PC-3 (cell line): Measurements from ENCODE around the gene S100A14. TPM values are rescaled to one million over a fixed set of nuclear protein-coding genes. Genes with fewer than 3 reads are reported as not detected.

Experiments used
- ATAC-seq: fragments of 200-7000 bp; cut with Tn5 transposase; 2 replicates; pipeline ENCODE4 v1.9.1; 2020; ENCODE audit warnings: mild to moderate bottlenecking, moderate library complexity
- BruUV-seq: library from RNA; stranded (reverse); fragments of 400-500 nt; replicated peaks from 2 replicates; lab custom pipeline; 2021; lab: Mats Ljungman, UMichigan
- CTCF ChIA-PET: fragments of 300-600 bp; sonication (Branson Sonifier 250); formaldehyde crosslinking; loops from one replicate; lab custom pipeline; 2022; ENCODE audit warnings: antibody characterized with exemption; lab: Charles Lee
- POLR2A ChIA-PET: fragments of 300-600 bp; sonication (Branson Sonifier 250); formaldehyde crosslinking; loops from one replicate; lab custom pipeline; 2022; ENCODE audit warnings: antibody characterized with exemption; ENCODE audit not compliant: unreplicated experiment; lab: Charles Lee
- DNase-seq: peaks from one replicate; pipeline ENCODE4 v3.0.0-alpha.2; 2015
- H2AFZ ChIP-seq: fragments of 300-600 bp; sonication (generic); 2 replicates; pipeline ENCODE4 v1.6.0; 2016; ENCODE audit warnings: antibody characterized with exemption, low read length
- H3F3A ChIP-seq: fragments of 300-600 bp; sonication (generic); one replicate; pipeline ENCODE4 v1.6.0; 2017; ENCODE audit warnings: antibody characterized with exemption, low read length, control low read depth, mild to moderate bottlenecking; ENCODE audit not compliant: unreplicated experiment
- H3K27ac ChIP-seq: fragments of 300-600 bp; sonication (generic); 2 replicates; pipeline ENCODE4 v1.5.1; 2016; ENCODE audit warnings: mild to moderate bottlenecking, low read length
- H3K27me3 ChIP-seq: fragments of 300-600 bp; sonication (generic); 2 replicates; pipeline ENCODE4 v1.6.1; 2016; ENCODE audit warnings: low read length, mixed read lengths
- H3K36me3 ChIP-seq: fragments of 300-600 bp; sonication (generic); 2 replicates; pipeline ENCODE4 v1.6.1; 2016; ENCODE audit warnings: low read depth, mixed run types, low read length, mixed read lengths
- H3K4me1 ChIP-seq: fragments of 300-600 bp; sonication (generic); 2 replicates; pipeline ENCODE4 v1.5.1; 2016; ENCODE audit warnings: low read length; ENCODE audit not compliant: insufficient read depth
- H3K4me2 ChIP-seq: fragments of 300-600 bp; sonication (generic); 2 replicates; pipeline ENCODE4 v1.6.0; 2016; ENCODE audit warnings: low read length
- H3K4me3 ChIP-seq: fragments of 300-600 bp; sonication (generic); 2 replicates; pipeline ENCODE4 v1.5.1; 2016; ENCODE audit warnings: mild to moderate bottlenecking, low read length, mixed read lengths
- H3K79me2 ChIP-seq: fragments of 300-600 bp; sonication (generic); 2 replicates; pipeline ENCODE4 v1.6.1; 2017; ENCODE audit warnings: low read length, mixed read lengths
- H3K9ac ChIP-seq: fragments of 300-600 bp; sonication (generic); 2 replicates; pipeline ENCODE4 v1.6.0; 2016; ENCODE audit warnings: mild to moderate bottlenecking, low read length
- H3K9me2 ChIP-seq: fragments of 300-600 bp; sonication (generic); replicated peaks from 2 replicates; pipeline ENCODE4 v1.6.1; 2016; ENCODE audit warnings: mixed run types, low read length, mixed read lengths
- H3K9me3 ChIP-seq: fragments of 300-600 bp; sonication (generic); 2 replicates; pipeline ENCODE4 v1.6.1; 2016; ENCODE audit warnings: low read length, mixed read lengths
- H4K20me1 ChIP-seq: fragments of 300-600 bp; sonication (generic); 2 replicates; pipeline ENCODE4 v1.6.1; 2016; ENCODE audit warnings: low read length, mixed read lengths
- CTCF ChIP-seq: fragments of 300-600 bp; sonication (generic); conservative IDR thresholded peaks from 2 replicates; pipeline ENCODE4 v1.5.1; 2017; ENCODE audit warnings: antibody characterized with exemption, low read depth, mild to moderate bottlenecking, low read length
- EZH2 ChIP-seq: fragments of 300-600 bp; sonication (generic); IDR thresholded peaks from one replicate; pipeline ENCODE4 v1.6.1; 2017; ENCODE audit warnings: antibody characterized with exemption, mild to moderate bottlenecking, low read length; ENCODE audit not compliant: unreplicated experiment
- EZH2phosphoT487 ChIP-seq: fragments of 300-600 bp; sonication (generic); IDR thresholded peaks from 2 replicates; pipeline ENCODE4 v1.6.1; 2018; ENCODE audit warnings: mild to moderate bottlenecking, antibody characterized with exemption, low read length, borderline replicate concordance
- intact Hi-C: fragments of 100-400 bp; cut with micrococcal nuclease; formaldehyde crosslinking; loops from 2 replicates; pipeline ENCODE4 v1.9.0; 2023
- total RNA-seq: library from RNA; depleted of rRNA; stranded (reverse); fragments of >200 nt; gene quantifications from 2 replicates; pipeline ENCODE4 v1.2.3, GENCODE V29; 2014

Gene S100A14
- total RNA-seq, 1 experiment from 2014 or later = 462 TPM

GRCh38 chr1:153635872-153636271 lies 19.7 kb upstream of the S100A14 start:
- TF ChIP-seq CTCF = no peak
- no peak for TF ChIP-seq EZH2phosphoT487
- TF ChIP-seq EZH2 = no peak
- peaks cover 18% of the 10 kb centered on the region for H3K4me1 ChIP-seq
- BruUV-seq = no TSS peak
- DNase-seq = no peak
- CTCF ChIA-PET = interaction anchor here (2.5 kb wide), 1 partner anchor 63 kb away, joined by 25 read pairs; no protein-coding TSS in a partner anchor
- H3K4me2 ChIP-seq = peak overlapping the region; percentile 94
- H3K9ac ChIP-seq = peak overlapping the region; percentile 99
- H3K27ac ChIP-seq = peak overlapping the region; percentile 1; the same call in 1 of the 2 replicates
- H3K27me3 ChIP-seq = no peaks in the 10 kb centered on the region
- H4K20me1 ChIP-seq = peaks cover 18% of the 10 kb centered on the region; the same call in 1 of the 2 replicates
- H3K9me3 ChIP-seq = no peaks in the 10 kb centered on the region
- H3K79me2 ChIP-seq = peaks cover 75% of the 10 kb centered on the region
- no peak overlapping the region for H2AFZ ChIP-seq
- no peak for ATAC-seq
- peaks cover 4% of the 10 kb centered on the region for H3F3A ChIP-seq
- POLR2A ChIA-PET = interaction anchor here (0.6 to 1.7 kb wide), 3 partner anchors 23 to 70 kb away, joined by 4 to 20 read pairs (median 4); partner anchors contain the start of gene S100A16
- H3K9me2 ChIP-seq = no peaks in the 10 kb centered on the region
- intact Hi-C loops = loop anchor here (2.0 kb wide), 1 partner anchor 23 kb away; the partner anchor contains the start of gene SNAPIN
- H3K36me3 ChIP-seq = peaks cover 44% of the 10 kb centered on the region
- H3K4me3 ChIP-seq = peak overlapping the region; percentile 83

- Histone ChIP-seq H3K4me2 (peak within 1 kb of the TSS; percentile 94), H3K27me3 (no peaks in the 10 kb centered on the region), H3K36me3 (peaks cover 26% of the 10 kb centered on the region), H3K9ac (peak within 1 kb of the TSS; percentile 99), H4K20me1 (peaks cover 18% of the 10 kb centered on the region; the same call in 1 of the 2 replicates), H3F3A (peaks cover 4% of the 10 kb centered on the region), H3K79me2 (peaks cover 56% of the 10 kb centered on the region), H2AFZ (peak within 1 kb of the TSS; percentile 66), H3K9me2 (no peaks in the 10 kb centered on the region), H3K9me3 (no peaks in the 10 kb centered on the region), H3K27ac (peak within 1 kb of the TSS; percentile 97), H3K4me3 (peak within 1 kb of the TSS; percentile 83), H3K4me1 (peaks cover 18% of the 10 kb centered on the region)
- intact Hi-C loops = loop anchor here (1.0 to 2.0 kb wide), 2 partner anchors 25 to 37 kb away; partner anchors contain the start of gene SNAPIN
- no peak for TF ChIP-seq CTCF
- TF ChIP-seq EZH2phosphoT487 = no peak
- no peak for TF ChIP-seq EZH2
- peak; percentile 88 for ATAC-seq
- CTCF ChIA-PET = interaction anchor here (0.5 to 2.5 kb wide), 10 partner anchors 15 to 289 kb away, joined by 3 to 25 read pairs (median 4); partner anchors contain the start of genes GATAD2B and S100A16
- DNase-seq = peak; percentile 100
- BruUV-seq = TSS peak; percentile 91
- POLR2A ChIA-PET = interaction anchor here (0.5 to 1.7 kb wide), 23 partner anchors 9 to 122 kb away, joined by 3 to 20 read pairs (median 6); partner anchors contain the start of genes INTS3, S100A14, S100A16 and S100A6
Observed at GRCh38 chr1:153633754-153634665, 17.9 kb upstream of the S100A14 start, which contains the start of gene CHTOP. CHTOP (plus strand) TSS chr1:153634066; CDS start chr1:153636589, 2,523 bp downstream.
